ENCODE results near the gene SIRT4. TPM values are rescaled to one million over a fixed set of nuclear protein-coding genes. Genes with fewer than 3 reads are reported as not detected.

The SIRT4 gene
- polyA plus RNA-seq, 1 of the 3 experiments (the other 2 are of a cell fraction): 1.1 TPM

DNA sequence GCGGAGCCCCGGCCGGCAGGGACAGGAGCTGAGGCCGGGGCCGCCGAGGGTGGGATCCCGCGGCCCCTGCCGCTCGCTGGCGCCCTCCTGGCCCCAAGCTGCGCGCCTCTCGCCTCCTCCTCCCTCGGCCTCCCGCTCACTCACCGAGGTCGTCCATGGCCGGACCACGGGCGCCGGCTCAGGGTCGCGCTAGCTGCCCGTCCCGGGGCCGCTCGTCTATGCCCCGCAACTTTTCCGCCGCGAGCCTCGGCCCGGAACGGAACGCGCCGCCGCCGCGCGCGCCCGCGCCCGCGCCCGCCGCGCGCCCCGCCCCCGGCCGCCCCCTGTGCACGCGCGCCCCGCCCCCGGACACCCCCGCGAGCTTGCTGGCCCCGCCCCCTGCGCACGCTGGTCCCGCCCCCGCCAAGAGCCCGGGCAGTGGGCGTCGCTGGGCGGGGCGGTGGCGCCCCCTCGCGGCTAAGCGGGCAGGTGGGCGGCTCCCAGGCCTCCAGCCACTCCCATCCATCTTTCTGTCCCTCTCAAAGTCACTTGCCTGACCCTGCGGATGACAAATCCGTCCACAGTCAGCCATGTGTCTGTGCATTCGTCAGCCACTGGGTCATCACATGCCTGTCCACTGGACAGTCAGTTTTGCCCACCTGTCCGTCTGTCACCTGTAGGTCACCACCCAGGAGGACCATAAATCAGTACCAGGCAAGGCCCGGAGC lies 36.5 kb upstream of the SIRT4 start, which contains the start of gene PXN:
PXN (minus strand) TSS at position 258 of the 707 bp plus-strand sequence; CDS start at position 157, 101 bp downstream.
- Histone ChIP-seq H3K27me3 (ENCODE audit: insufficient read depth) (no peaks in the 10 kb centered on the region), H3K36me3 (replicated peaks in 1 of 2; ENCODE audit: control insufficient read depth in 1 of 2, insufficient read depth in 2 of 2, low read length in 1 of 2) (peaks cover 2 to 7% of the 10 kb centered on the region in 2 experiments), H3K27ac (ENCODE audit: low read depth in 2 of 2, low read length in 1 of 2) (peak within 1 kb of the TSS; percentile 51 to 57; a peak in 2 of 4 replicates), H3K4me1 (ENCODE audit: control insufficient read depth in 1 of 2, insufficient read depth in 2 of 2, low read depth in 1 of 2, low read length in 1 of 2) (peaks cover 22 to 27% of the 10 kb centered on the region in 2 experiments; a peak in 3 of 4 replicates), H3K4me3 (ENCODE audit: low read depth in 2 of 2, low read length in 1 of 2) (peak within 1 kb of the TSS; percentile 73 to 83), H2AFZ (ENCODE audit: low read depth) (peak within 1 kb of the TSS; percentile 35; the same call in 1 of the 2 replicates), H3K9me3 (no peaks in the 10 kb centered on the region), H3K79me2 (ENCODE audit: insufficient read depth) (peaks cover 48% of the 10 kb centered on the region), H3K9ac (peak within 1 kb of the TSS; percentile 92), H3K9me2 (no peaks in the 10 kb centered on the region), H3F3A (replicated peaks; ENCODE audit: insufficient read depth) (peaks cover 6% of the 10 kb centered on the region), H4K20me1 (ENCODE audit: insufficient read depth) (peaks cover 38% of the 10 kb centered on the region), H3K4me2 (peak within 1 kb of the TSS; percentile 96)
- WGBS (ENCODE audit: low lambda C conversion rate): 18% methylated on average over 7 of the region's 81 CpGs
- DNase-seq: peak; percentile 100
- ChIA-PET POLR2A (interaction anchor here (0.6 to 6.9 kb wide), 6 partner anchors 9 to 65 kb away, joined by 3 to 53 read pairs (median 14); partner anchors contain the start of genes RNU4-1, RNU4-2 and RPLP0), CTCF (interaction anchor here (0.7 to 21.5 kb wide), 24 partner anchors 8 to 178 kb away, joined by 3 to 618 read pairs (median 4); partner anchors contain the start of genes RNU4-2, RPLP0 and SIRT4)
- TF ChIP-seq, protein P1, sequence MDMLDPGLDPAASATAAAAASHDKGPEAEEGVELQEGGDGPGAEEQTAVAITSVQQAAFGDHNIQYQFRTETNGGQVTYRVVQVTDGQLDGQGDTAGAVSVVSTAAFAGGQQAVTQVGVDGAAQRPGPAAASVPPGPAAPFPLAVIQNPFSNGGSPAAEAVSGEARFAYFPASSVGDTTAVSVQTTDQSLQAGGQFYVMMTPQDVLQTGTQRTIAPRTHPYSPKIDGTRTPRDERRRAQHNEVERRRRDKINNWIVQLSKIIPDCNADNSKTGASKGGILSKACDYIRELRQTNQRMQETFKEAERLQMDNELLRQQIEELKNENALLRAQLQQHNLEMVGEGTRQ (IDR thresholded peaks at IDR 0.05; ENCODE audit: borderline replicate concordance, low read depth, low read length): no peak
- no peak for TF ChIP-seq JUND (IDR thresholded peaks at IDR 0.05)
- TF ChIP-seq, protein P2, sequence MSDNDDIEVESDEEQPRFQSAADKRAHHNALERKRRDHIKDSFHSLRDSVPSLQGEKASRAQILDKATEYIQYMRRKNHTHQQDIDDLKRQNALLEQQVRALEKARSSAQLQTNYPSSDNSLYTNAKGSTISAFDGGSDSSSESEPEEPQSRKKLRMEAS (IDR thresholded peaks at IDR 0.05; ENCODE audit: low read depth): 0 out of 2 replicates have a peak, but pooled peaks have one; percentile 19
- TF ChIP-seq YY1 (IDR thresholded peaks at IDR 0.05; ENCODE audit: low read depth): no peak
- TF ChIP-seq FOXJ3 (CRISPR knock-in tag; IDR thresholded peaks at IDR 0.05): no peak
- no peak for TF ChIP-seq RFX5 (IDR thresholded peaks at IDR 0.05; ENCODE audit: low read length)
- TF ChIP-seq GATA2 (CRISPR knock-in tag; IDR thresholded peaks at IDR 0.05): no peak
- TF ChIP-seq EP300 (IDR thresholded peaks at IDR 0.05; ENCODE audit: borderline replicate concordance in 1 of 2, low read depth in 1 of 2, low read length in 1 of 2): no peak
- TF ChIP-seq RAD21 (IDR thresholded peaks at IDR 0.05; ENCODE audit: low read length): peak; percentile 87
- peak; percentile 45 for TF ChIP-seq NRF1 (IDR thresholded peaks at IDR 0.05; ENCODE audit: low read depth, low read length)
- peak; percentile 57; the same call in 1 of the 2 replicates for TF ChIP-seq MXI1 (IDR thresholded peaks at IDR 0.05; ENCODE audit: low read depth, low read length)
- peak; percentile 96 for TF ChIP-seq SMC3 (IDR thresholded peaks at IDR 0.05; ENCODE audit: low read depth, low read length)
- TF ChIP-seq TEAD4 (IDR thresholded peaks at IDR 0.05; ENCODE audit: borderline replicate concordance, insufficient read depth): no peak
- TF ChIP-seq ELF1 (IDR thresholded peaks at IDR 0.05): no peak
- no peak for TF ChIP-seq SIN3A (IDR thresholded peaks at IDR 0.05; ENCODE audit: borderline replicate concordance, low read depth, low read length)
- TF ChIP-seq FOXM1 (IDR thresholded peaks at IDR 0.05; ENCODE audit: low read depth): no peak
- TF ChIP-seq, protein P3, sequence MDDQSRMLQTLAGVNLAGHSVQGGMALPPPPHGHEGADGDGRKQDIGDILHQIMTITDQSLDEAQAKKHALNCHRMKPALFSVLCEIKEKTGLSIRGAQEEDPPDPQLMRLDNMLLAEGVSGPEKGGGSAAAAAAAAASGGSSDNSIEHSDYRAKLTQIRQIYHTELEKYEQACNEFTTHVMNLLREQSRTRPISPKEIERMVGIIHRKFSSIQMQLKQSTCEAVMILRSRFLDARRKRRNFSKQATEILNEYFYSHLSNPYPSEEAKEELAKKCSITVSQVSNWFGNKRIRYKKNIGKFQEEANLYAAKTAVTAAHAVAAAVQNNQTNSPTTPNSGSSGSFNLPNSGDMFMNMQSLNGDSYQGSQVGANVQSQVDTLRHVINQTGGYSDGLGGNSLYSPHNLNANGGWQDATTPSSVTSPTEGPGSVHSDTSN (IDR thresholded peaks at IDR 0.05): peak; percentile 46; the same call in 1 of the 2 replicates
- TF ChIP-seq, protein P4, sequence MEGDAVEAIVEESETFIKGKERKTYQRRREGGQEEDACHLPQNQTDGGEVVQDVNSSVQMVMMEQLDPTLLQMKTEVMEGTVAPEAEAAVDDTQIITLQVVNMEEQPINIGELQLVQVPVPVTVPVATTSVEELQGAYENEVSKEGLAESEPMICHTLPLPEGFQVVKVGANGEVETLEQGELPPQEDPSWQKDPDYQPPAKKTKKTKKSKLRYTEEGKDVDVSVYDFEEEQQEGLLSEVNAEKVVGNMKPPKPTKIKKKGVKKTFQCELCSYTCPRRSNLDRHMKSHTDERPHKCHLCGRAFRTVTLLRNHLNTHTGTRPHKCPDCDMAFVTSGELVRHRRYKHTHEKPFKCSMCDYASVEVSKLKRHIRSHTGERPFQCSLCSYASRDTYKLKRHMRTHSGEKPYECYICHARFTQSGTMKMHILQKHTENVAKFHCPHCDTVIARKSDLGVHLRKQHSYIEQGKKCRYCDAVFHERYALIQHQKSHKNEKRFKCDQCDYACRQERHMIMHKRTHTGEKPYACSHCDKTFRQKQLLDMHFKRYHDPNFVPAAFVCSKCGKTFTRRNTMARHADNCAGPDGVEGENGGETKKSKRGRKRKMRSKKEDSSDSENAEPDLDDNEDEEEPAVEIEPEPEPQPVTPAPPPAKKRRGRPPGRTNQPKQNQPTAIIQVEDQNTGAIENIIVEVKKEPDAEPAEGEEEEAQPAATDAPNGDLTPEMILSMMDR (IDR thresholded peaks at IDR 0.05): peak; percentile 73

All from SK-N-SH (cell line).